K562 (cell line): ENCODE measurements around the gene GXYLT2. TPM values are rescaled to one million over a fixed set of nuclear protein-coding genes. Genes with fewer than 3 reads are reported as not detected.

ENCODE experiments used
- ADNP ChIP-seq: fragments of 200-800 bp; sonication (Bioruptor generic); IDR thresholded peaks from 2 replicates; pipeline ENCODE4 v1.6.1; 2016; ENCODE audit warnings: missing genetic modification characterization, missing compliant biosample characterization
- BCOR ChIP-seq: fragments of 450-650 bp; IDR thresholded peaks from 2 replicates; pipeline ENCODE4 v1.6.1; 2016
- DIDO1 ChIP-seq: fragments of 450-650 bp; IDR thresholded peaks from 2 replicates; pipeline ENCODE4 v1.6.1; 2016; ENCODE audit warnings: low read depth, missing biosample characterization, missing genetic modification characterization
- EP400 ChIP-seq: fragments of 450-650 bp; IDR thresholded peaks from 2 replicates; pipeline ENCODE4 v1.6.1; 2017; ENCODE audit warnings: antibody characterized with exemption, mild to moderate bottlenecking, moderate library complexity
- ID3 ChIP-seq, 2 experiments: fragments of 250-450 bp in 1 of 2; fragments of 450-650 bp in 1 of 2; sonication (Bioruptor Pico) in 1 of 2; IDR thresholded peaks; 2 replicates each; pipeline versions ENCODE4 v1.6.1 to v1.8.0; 2016 to 2021; ENCODE audit warnings: mild to moderate bottlenecking in 2 of 2, moderate library complexity in 2 of 2, missing compliant biosample characterization in 1 of 2, missing genetic modification characterization in 1 of 2
- JUND ChIP-seq, 2 experiments: IDR thresholded peaks; 2 replicates in 1 of 2; 3 replicates in 1 of 2; pipeline ENCODE4 v1.6.1; 2011; ENCODE audit warnings: borderline replicate concordance in 2 of 2, low read depth in 2 of 2, low read length in 2 of 2, improper control_type of control experiment in 1 of 2, missing biosample characterization in 1 of 2, missing genetic modification characterization in 1 of 2, missing genetic modification reagents in 1 of 2
- KAT7 ChIP-seq: sonication (generic); formaldehyde crosslinking; IDR thresholded peaks from 2 replicates; pipeline ENCODE4 v1.8.0; 2022; ENCODE audit warnings: missing genetic modification reagents, mild to moderate bottlenecking, borderline replicate concordance
- KLF16 ChIP-seq: IDR thresholded peaks from 2 replicates; pipeline ENCODE4 v1.6.1; 2016; ENCODE audit warnings: antibody characterized with exemption
- MYC ChIP-seq, 2 experiments: fragments of 250-450 bp in 1 of 2; sonication (Bioruptor Pico) in 1 of 2; IDR thresholded peaks; 2 replicates each; pipeline versions ENCODE4 v1.5.1 to v1.6.1; 2012 to 2021; ENCODE audit warnings: low read depth in 2 of 2, borderline replicate concordance in 1 of 2, improper control_type of control experiment in 1 of 2, low read length in 1 of 2, mild to moderate bottlenecking in 1 of 2, moderate library complexity in 1 of 2
- POLR2G ChIP-seq: fragments of 200-400 bp; formaldehyde crosslinking; IDR thresholded peaks from 2 replicates; pipeline ENCODE4 v1.6.1; 2017; ENCODE audit warnings: low read depth, mild to moderate bottlenecking, antibody characterized with exemption, low read length, moderate library complexity
- RAD21 ChIP-seq, 2 experiments: fragments of 250-450 bp in 1 of 2; fragments of 450-650 bp in 1 of 2; sonication (Bioruptor Pico) in 1 of 2; formaldehyde crosslinking in 1 of 2; IDR thresholded peaks in 1 of 2; conservative IDR thresholded peaks in 1 of 2; 2 replicates each; pipeline versions ENCODE4 v1.4.0 to v1.8.0; 2020 to 2022; ENCODE audit warnings: mild to moderate bottlenecking in 2 of 2, moderate library complexity in 1 of 2
- TAF9B ChIP-seq: fragments of 450-650 bp; IDR thresholded peaks from 2 replicates; pipeline ENCODE4 v1.6.1; 2018; ENCODE audit warnings: mild to moderate bottlenecking; ENCODE audit not compliant: partially characterized antibody
- ZNF253 ChIP-seq: fragments of 250-450 bp; sonication (Bioruptor Pico); conservative IDR thresholded peaks from 2 replicates; pipeline ENCODE4 v1.6.1; 2021; ENCODE audit warnings: mild to moderate bottlenecking
- ZZZ3 ChIP-seq: fragments of 450-650 bp; IDR thresholded peaks from 2 replicates; pipeline ENCODE4 v1.6.1; 2016; ENCODE audit warnings: antibody characterized with exemption, mild to moderate bottlenecking, moderate library complexity
- polyA plus RNA-seq, 8 experiments: library from polyadenylated mRNA; depleted of rRNA in 4 of 8; stranded (reverse) in 5 of 8; unstranded in 3 of 8; fragments of >200 nt; fragmentation: Nextera tagmentation in 2 of 8; fragmentation: Illumina TruSeq in 1 of 8; extraction: Ambion mirVana in 2 of 8; extraction: Trizol in 1 of 8; gene quantifications; 2 replicates each; pipeline versions ENCODE4 v1.2.1 to v1.2.3, GENCODE V29; 2011 to 2014; ENCODE audit warnings: inconsistent platforms in 1 of 8, missing spikeins in 1 of 8
- total RNA-seq, 7 experiments: library from RNA; depleted of rRNA in 6 of 7; stranded (reverse); fragments of >200 nt in 6 of 7; fragmentation: Illumina TruSeq in 2 of 7; extraction: Trizol in 2 of 7; gene quantifications; 2 replicates each; pipeline versions ENCODE4 v1.2.1 to v1.2.3, GENCODE V29; 2011 to 2021; ENCODE audit warnings: low replicate concordance in 1 of 7
- TF ChIP-seq, protein P1 (sequence below), 2 experiments: fragments of 450-650 bp in 1 of 2; sonication (generic) in 1 of 2; formaldehyde crosslinking in 1 of 2; IDR thresholded peaks; 2 replicates each; pipeline versions ENCODE4 v1.7.1 to v1.9.0; 2016 to 2022; ENCODE audit warnings: inconsistent platforms in 1 of 2, mild to moderate bottlenecking in 1 of 2, missing genetic modification reagents in 1 of 2

GXYLT2 gene
- total and polyA plus RNA-seq, 9 of the 15 experiments (the other 6 are each of a cell fraction or from before 2014, with no cell fraction given), result 0.71 to 6.0 (median 3.3) TPM

GRCh38 chr3:72887705-72888545 lies at the start of gene GXYLT2 (continued):
- TF ChIP-seq MYC (IDR thresholded peaks at IDR 0.05; ENCODE audit: low read depth, low read length), result no peak
- no peak for TF ChIP-seq MYC (CRISPR knock-in tag; IDR thresholded peaks at IDR 0.05; ENCODE audit: borderline replicate concordance, low read depth)
- TF ChIP-seq EP400, result peak; percentile 46
- peak; percentile 48; the same call in 1 of the 2 replicates for TF ChIP-seq BCOR
- TF ChIP-seq, protein P1, sequence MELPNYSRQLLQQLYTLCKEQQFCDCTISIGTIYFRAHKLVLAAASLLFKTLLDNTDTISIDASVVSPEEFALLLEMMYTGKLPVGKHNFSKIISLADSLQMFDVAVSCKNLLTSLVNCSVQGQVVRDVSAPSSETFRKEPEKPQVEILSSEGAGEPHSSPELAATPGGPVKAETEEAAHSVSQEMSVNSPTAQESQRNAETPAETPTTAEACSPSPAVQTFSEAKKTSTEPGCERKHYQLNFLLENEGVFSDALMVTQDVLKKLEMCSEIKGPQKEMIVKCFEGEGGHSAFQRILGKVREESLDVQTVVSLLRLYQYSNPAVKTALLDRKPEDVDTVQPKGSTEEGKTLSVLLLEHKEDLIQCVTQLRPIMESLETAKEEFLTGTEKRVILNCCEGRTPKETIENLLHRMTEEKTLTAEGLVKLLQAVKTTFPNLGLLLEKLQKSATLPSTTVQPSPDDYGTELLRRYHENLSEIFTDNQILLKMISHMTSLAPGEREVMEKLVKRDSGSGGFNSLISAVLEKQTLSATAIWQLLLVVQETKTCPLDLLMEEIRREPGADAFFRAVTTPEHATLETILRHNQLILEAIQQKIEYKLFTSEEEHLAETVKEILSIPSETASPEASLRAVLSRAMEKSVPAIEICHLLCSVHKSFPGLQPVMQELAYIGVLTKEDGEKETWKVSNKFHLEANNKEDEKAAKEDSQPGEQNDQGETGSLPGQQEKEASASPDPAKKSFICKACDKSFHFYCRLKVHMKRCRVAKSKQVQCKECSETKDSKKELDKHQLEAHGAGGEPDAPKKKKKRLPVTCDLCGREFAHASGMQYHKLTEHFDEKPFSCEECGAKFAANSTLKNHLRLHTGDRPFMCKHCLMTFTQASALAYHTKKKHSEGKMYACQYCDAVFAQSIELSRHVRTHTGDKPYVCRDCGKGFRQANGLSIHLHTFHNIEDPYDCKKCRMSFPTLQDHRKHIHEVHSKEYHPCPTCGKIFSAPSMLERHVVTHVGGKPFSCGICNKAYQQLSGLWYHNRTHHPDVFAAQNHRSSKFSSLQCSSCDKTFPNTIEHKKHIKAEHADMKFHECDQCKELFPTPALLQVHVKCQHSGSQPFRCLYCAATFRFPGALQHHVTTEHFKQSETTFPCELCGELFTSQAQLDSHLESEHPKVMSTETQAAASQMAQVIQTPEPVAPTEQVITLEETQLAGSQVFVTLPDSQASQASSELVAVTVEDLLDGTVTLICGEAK (IDR thresholded peaks at IDR 0.05), result peak; percentile 66; the same call in 1 of the 2 replicates
- TF ChIP-seq, protein P1 (CRISPR knock-in tag; IDR thresholded peaks at IDR 0.05), result no peak
- no peak for TF ChIP-seq KLF16
- TF ChIP-seq ADNP (tag), result no peak
- TF ChIP-seq RAD21 (CRISPR knock-in tag; conservative IDR thresholded peaks at IDR 0.05 in 1 of 2, IDR thresholded peaks at IDR 0.05 in 1 of 2), result peak in 1 of 2 experiments; percentile 14; a peak in 1 of 4 replicates
- TF ChIP-seq JUND (IDR thresholded peaks at IDR 0.05; ENCODE audit: borderline replicate concordance, low read depth, low read length), result 0 out of 2 replicates have a peak, but pooled peaks have one; percentile 4
- no peak for TF ChIP-seq JUND (tag; IDR thresholded peaks at IDR 0.05; ENCODE audit: borderline replicate concordance, low read depth, low read length)
- TF ChIP-seq DIDO1 (tag), result peak; percentile 29; the same call in 1 of the 2 replicates
- TF ChIP-seq POLR2G, result peak; percentile 71
- TF ChIP-seq TAF9B, result peak; percentile 34
- no peak for TF ChIP-seq ZZZ3
- no peak for TF ChIP-seq KAT7 (CRISPR knock-in tag)
- TF ChIP-seq ZNF253 (CRISPR knock-in tag), result no peak
- TF ChIP-seq ID3 (CRISPR knock-in tag; IDR thresholded peaks at IDR 0.05), result no peak
- 0 out of 2 replicates have a peak, but pooled peaks have one; percentile 21 for TF ChIP-seq ID3 (tag; IDR thresholded peaks at IDR 0.05)
